Testis (tissue), 3 donors: ENCODE data around the gene ALPI. TPM values are rescaled to one million over a fixed set of nuclear protein-coding genes. Genes with fewer than 3 reads are reported as not detected.

Experiments used
- DNase-seq: peaks from one replicate; pipeline ENCODE4 v3.0.0-alpha.2; 2019
- H3K27ac ChIP-seq, 2 donors: fragments of 200-600 bp; sonication (generic); one replicate each; pipeline ENCODE4 v1.5.1; 2019
- H3K27me3 ChIP-seq: fragments of 200-600 bp; sonication (generic); one replicate; pipeline ENCODE4 v1.5.1; 2019
- H3K36me3 ChIP-seq: fragments of 200-600 bp; sonication (generic); one replicate; pipeline ENCODE4 v1.5.1; 2017; ENCODE audit warnings: low read depth; ENCODE audit errors: missing control alignments
- H3K4me1 ChIP-seq: fragments of 200-600 bp; sonication (generic); one replicate; pipeline ENCODE4 v1.5.1; 2019
- H3K4me3 ChIP-seq, 2 donors: fragments of 200-600 bp; sonication (generic); one replicate each; pipeline ENCODE4 v1.5.1; 2017 to 2019
- H3K9me3 ChIP-seq: fragments of 200-600 bp; sonication (generic); one replicate; pipeline ENCODE4 v1.5.1; 2017
- CTCF ChIP-seq, 3 experiments: fragments of 450-650 bp in 2 of 3; fragments of 200-600 bp in 1 of 3; sonication (generic) in 1 of 3; IDR thresholded peaks; one replicate each; pipeline ENCODE4 v1.5.1; 2016 to 2019; ENCODE audit warnings: antibody characterized with exemption in 3 of 3, mild to moderate bottlenecking in 2 of 3, moderate library complexity in 1 of 3
- POLR2A ChIP-seq: fragments of 450-650 bp; IDR thresholded peaks from one replicate; pipeline ENCODE4 v1.6.1; 2017; ENCODE audit warnings: antibody characterized with exemption, mild to moderate bottlenecking, moderate library complexity
- WGBS, 2 donors: methylation state at CpG; one replicate each; pipeline ENCODE4 v1.1.5; 2018; 5-methylcytosine and 5-hydroxymethylcytosine counted together
- intact Hi-C: fragments of 100-400 bp; cut with DNase I; formaldehyde crosslinking; loops from one replicate; pipeline ENCODE4 v1.15.1; 2023; ENCODE audit warnings: low total_unique reads
- polyA plus RNA-seq: library from polyadenylated mRNA; stranded (reverse); fragments of 350-450 nt; fragmentation: Illumina TruSeq; extraction: RNeasy Lipid Tissue Mini Kit (QIAGEN cat#74804); gene quantifications from one replicate; pipeline ENCODE4 v1.2.3, GENCODE V29; 2014; ENCODE audit warnings: low read depth, low replicate concordance; ENCODE audit not compliant: insufficient read depth
- total RNA-seq, 2 donors: library from RNA; depleted of rRNA; stranded (reverse); fragments of >200 nt; gene quantifications; one replicate each; pipeline ENCODE4 v1.2.3, GENCODE V29; 2016

Gene ALPI
- total and polyA plus RNA-seq, 3 donors from 2014 or later, result 0.16 to 0.43 TPM; not detected in 1

DNA sequence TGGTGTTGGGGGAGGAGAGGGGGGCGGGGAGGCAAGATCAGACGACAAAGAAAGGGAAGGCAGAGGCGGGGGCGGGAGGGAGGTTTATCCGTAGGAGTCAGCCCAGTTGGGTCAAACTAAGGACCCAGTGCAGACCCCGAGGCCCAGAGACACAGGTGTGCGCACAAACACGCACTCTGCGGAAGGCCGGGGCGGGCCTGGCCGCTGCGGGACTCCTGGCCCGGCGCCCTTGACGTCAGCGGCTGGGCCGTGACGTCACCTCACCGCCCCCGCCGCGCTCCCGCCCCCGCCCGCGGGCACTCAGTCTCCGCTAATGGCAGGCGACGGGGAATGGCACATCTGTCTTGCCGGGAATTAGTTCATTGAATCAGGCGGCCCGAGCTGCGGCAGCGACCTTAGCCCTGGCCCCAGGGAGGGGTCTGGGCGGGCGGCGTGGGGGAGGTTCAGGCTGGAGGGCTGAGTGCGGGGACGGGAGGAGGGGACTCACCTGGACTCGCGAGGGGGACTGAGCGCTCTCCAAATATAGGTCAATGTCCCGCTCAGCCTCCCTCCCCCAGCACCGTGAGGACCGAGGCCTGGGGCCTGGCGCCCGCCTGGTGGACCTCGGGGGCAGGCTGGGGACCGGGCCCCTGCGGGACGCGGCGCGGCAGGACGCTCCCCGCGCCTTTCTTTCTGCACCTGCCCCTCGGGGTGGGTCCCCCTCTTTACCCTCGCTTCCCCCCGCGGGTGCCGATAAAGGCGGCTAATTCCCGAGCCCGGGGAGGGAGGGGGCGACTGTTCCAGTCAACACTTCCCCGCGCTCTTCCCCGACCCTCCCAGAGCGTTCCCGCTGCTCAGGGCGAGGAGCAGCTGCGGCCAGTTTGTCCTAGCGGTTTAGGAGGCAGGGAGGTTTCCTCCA, 47.2 kb downstream of the ALPI start:
- intact Hi-C loops, result no loop called here
- 1 to 3% methylated on average over 7 to 74 of the region's 75 CpGs for WGBS, 2 donors
- H3K36me3 ChIP-seq, result no peaks in the 10 kb centered on the region
- DNase-seq, result peak; percentile 60
- H3K27me3 ChIP-seq, result no peaks in the 10 kb centered on the region
- peaks cover 22% of the 10 kb centered on the region for H3K4me1 ChIP-seq
- H3K4me3 ChIP-seq, result peak overlapping the region; percentile 56 to 66
- TF ChIP-seq CTCF (IDR thresholded peaks at IDR 0.05), result no peak
- TF ChIP-seq POLR2A, result no peak
- H3K27ac ChIP-seq, result peak overlapping the region in 1 of 2 donors; percentile 73
- no peaks in the 10 kb centered on the region for H3K9me3 ChIP-seq

DNA sequence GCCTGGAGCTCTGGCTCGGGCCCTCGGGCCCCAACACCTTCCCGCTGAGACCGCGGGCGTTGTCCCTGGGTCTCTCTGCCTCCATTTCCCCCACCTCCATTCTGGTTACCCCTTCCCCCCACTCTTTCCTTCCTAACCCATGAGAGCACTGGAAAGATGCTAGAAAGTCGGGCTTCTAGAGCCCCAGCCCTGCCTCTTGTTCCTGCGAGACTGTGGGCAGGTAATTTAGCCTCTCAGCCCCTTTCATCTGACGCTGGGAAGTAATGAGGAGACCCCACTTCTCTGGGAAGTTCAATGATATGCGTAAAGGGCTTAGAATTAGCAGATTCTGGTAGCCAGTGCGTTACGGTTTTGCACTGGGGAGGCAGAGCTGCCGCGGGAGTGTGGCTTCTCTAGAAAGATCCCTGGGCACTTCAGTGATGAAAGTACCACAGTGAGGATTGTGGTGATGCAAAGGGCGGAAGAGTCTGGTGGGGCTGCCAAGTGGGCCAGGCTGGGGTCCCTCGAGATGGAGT, 47.9 kb downstream of the ALPI start:
- no peak for DNase-seq
- 38 to 43% methylated on average over 14 to 16 of the region's 16 CpGs for WGBS, 2 donors
- intact Hi-C loops, result no loop called here
- no peaks in the 10 kb centered on the region for H3K27me3 ChIP-seq
- peak overlapping the region; percentile 56 to 66 for H3K4me3 ChIP-seq
- no peaks in the 10 kb centered on the region for H3K36me3 ChIP-seq
- H3K27ac ChIP-seq, result no peak overlapping the region
- TF ChIP-seq CTCF (IDR thresholded peaks at IDR 0.05), result no peak
- no peak for TF ChIP-seq POLR2A
- H3K9me3 ChIP-seq, result no peaks in the 10 kb centered on the region
- peaks cover 22% of the 10 kb centered on the region for H3K4me1 ChIP-seq

DNA sequence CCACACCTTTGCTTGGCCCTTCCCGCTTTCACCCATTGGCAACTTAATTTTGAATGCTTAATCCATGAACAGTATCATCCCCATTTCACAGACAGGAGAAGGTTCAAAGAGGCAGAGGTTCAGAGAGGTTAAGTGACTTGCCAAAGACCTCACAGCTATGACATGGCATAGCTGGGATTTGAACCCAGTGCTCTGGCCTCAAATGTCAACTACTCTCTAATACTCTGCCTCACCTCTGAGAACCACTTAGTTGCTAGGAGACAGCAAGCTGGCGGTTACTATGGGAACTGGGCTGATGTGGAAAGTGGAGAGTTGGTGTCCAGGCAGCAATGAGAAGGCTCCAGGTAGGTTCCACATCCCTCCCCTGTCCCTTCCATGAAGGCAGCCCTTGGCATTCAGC, 48.5 kb downstream of the ALPI start:
- Histone ChIP-seq H3K36me3 (no peaks in the 10 kb centered on the region), H3K9me3 (no peaks in the 10 kb centered on the region), H3K27ac (no peak overlapping the region), H3K27me3 (no peaks in the 10 kb centered on the region), H3K4me1 (peaks cover 22% of the 10 kb centered on the region), H3K4me3 (no peak overlapping the region)
- 76 to 96% methylated on average over 2 of the region's 2 CpGs for WGBS, 2 donors
- DNase-seq, result no peak
- TF ChIP-seq CTCF (IDR thresholded peaks at IDR 0.05), result no peak
- TF ChIP-seq POLR2A, result no peak
- intact Hi-C loops, result no loop called here

- no peak overlapping the region for H3K27ac ChIP-seq
These were observed 49.9 kb downstream of the ALPI start for GRCh38 chr2:232505856-232506255.

More at GRCh38 chr2:232505856-232506255, 49.9 kb downstream of the ALPI start:
- Histone ChIP-seq H3K27me3 (no peaks in the 10 kb centered on the region), H3K9me3 (no peaks in the 10 kb centered on the region), H3K36me3 (no peaks in the 10 kb centered on the region), H3K4me1 (peaks cover 22% of the 10 kb centered on the region), H3K4me3 (no peak overlapping the region)
- intact Hi-C loops, result no loop called here
- no peak for TF ChIP-seq CTCF (IDR thresholded peaks at IDR 0.05)
- no peak for TF ChIP-seq POLR2A
- 53 to 81% methylated on average over 9 to 10 of the region's 10 CpGs for WGBS, 2 donors
- no peak for DNase-seq
